Astrocyte of the cerebellum (primary cell): ENCODE measurements around the gene PCDHA12.
"Not testable (repeated sequence)": the region's sequence is repeated elsewhere in the genome, so short reads cannot be mapped to it uniquely, and the experiment has no call there.

Experiments
- DNase-seq: peaks from one replicate; pipeline ENCODE4 v3.0.0-alpha.2; 2011; ENCODE audit warnings: low read depth
- H3K4me3 ChIP-seq: 2 replicates; pipeline ENCODE4 v1.5.1; 2011; ENCODE audit warnings: mild to moderate bottlenecking, low read depth, low read length, moderate library complexity
- in situ Hi-C: cut with HindIII; loops from 2 replicates; pipeline ENCODE4 v1.10.0; 2017; ENCODE audit warnings: low sequenced_read_pairs
- TF ChIP-seq, protein P1 (sequence below): IDR thresholded peaks from 2 replicates; pipeline ENCODE4 v1.5.1; 2012; ENCODE audit warnings: low read length, low read depth, moderate library complexity, mild to moderate bottlenecking; ENCODE audit errors: missing control alignments

PCDHA12 gene

DNA sequence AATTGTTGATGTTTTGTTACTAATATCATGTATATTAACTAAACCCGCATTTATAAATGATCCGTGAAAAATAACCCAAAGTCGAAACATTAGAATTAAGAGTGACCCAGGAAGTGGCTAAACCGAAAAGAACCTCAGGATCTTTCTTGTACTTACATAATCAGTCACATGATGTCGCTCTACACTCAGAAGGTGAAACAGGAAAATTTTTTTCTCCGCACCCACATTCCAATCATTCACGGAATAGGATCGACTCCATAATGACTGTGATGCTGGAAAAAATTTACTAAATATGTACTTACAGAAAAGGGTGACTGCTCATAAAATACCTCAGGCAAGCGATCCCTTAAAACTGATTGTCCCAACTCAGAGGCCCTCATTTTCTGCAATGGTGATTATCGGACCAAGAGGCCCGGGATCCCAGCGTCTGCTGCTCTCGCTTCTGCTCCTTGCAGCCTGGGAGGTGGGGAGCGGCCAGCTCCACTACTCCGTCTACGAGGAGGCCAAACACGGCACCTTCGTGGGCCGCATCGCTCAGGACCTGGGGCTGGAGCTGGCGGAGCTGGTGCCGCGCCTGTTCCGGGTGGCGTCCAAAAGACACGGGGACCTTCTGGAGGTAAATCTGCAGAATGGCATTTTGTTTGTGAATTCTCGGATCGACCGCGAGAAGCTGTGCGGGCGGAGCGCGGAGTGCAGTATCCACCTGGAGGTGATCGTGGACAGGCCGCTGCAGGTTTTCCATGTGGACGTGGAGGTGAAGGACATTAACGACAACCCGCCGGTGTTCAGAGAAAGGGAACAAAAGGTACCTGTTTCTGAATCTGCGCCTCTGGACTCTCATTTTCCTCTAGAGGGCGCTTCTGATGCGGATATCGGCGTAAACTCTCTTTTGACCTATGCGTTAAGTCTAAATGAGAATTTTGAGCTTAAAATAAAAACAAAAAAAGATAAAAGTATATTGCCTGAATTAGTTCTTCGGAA lies at the start of gene PCDHA12:
Gene PCDHA12, plus strand, starts transcription at position 224 of the 981 bp plus-strand sequence. Its CDS starts 165 bp downstream, at position 389.
- DNase-seq, result no peak
- in situ Hi-C loops, result no loop called here
- TF ChIP-seq, protein P1, sequence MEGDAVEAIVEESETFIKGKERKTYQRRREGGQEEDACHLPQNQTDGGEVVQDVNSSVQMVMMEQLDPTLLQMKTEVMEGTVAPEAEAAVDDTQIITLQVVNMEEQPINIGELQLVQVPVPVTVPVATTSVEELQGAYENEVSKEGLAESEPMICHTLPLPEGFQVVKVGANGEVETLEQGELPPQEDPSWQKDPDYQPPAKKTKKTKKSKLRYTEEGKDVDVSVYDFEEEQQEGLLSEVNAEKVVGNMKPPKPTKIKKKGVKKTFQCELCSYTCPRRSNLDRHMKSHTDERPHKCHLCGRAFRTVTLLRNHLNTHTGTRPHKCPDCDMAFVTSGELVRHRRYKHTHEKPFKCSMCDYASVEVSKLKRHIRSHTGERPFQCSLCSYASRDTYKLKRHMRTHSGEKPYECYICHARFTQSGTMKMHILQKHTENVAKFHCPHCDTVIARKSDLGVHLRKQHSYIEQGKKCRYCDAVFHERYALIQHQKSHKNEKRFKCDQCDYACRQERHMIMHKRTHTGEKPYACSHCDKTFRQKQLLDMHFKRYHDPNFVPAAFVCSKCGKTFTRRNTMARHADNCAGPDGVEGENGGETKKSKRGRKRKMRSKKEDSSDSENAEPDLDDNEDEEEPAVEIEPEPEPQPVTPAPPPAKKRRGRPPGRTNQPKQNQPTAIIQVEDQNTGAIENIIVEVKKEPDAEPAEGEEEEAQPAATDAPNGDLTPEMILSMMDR, result no peak
- H3K4me3 ChIP-seq, result no peak within 1 kb of the TSS

- in situ Hi-C loops, result no loop called here
- no peak for DNase-seq
- TF ChIP-seq, protein P1, result no peak
- H3K4me3 ChIP-seq, result no peak within 1 kb of the TSS
Observed at GRCh38 chr5:140827704-140828361, 47.3 kb upstream of the PCDHA12 start, which contains the start of gene PCDHA6. Gene PCDHA6, plus strand, starts transcription at chr5:140827960. Its CDS starts 132 bp downstream, at chr5:140828092.

DNA sequence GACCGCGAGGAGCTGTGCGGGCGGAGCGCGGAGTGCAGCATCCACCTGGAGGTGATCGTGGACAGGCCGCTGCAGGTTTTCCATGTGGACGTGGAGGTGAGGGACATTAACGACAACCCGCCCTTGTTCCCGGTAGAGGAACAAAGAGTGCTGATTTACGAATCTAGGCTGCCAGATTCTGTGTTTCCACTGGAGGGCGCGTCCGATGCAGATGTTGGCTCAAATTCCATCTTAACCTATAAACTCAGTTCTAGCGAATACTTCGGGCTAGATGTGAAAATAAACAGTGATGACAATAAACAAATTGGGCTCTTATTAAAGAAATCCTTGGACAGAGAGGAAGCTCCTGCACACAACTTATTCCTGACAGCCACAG lies 46.8 kb upstream of the PCDHA12 start:
- TF ChIP-seq, protein P1, result no peak
- no peak for DNase-seq
- in situ Hi-C loops, result no loop called here
- no peak overlapping the region for H3K4me3 ChIP-seq

- DNase-seq, H3K4me3 ChIP-seq, in situ Hi-C loops: not testable (repeated sequence)
Observed at GRCh38 chr5:140829511-140830501, 45.3 kb upstream of the PCDHA12 start.

GRCh38 chr5:140833993-140834392 lies 41.1 kb upstream of the PCDHA12 start, which contains the start of gene PCDHA7:
Gene PCDHA7, plus strand, starts transcription at chr5:140834269. Its CDS starts 115 bp downstream, at chr5:140834384.
- H3K4me3 ChIP-seq, result no peak within 1 kb of the TSS
- TF ChIP-seq, protein P1, result no peak
- in situ Hi-C loops, result no loop called here
- DNase-seq, result no peak

GRCh38 chr5:140834439-140835008 lies 40.6 kb upstream of the PCDHA12 start:
- DNase-seq, H3K4me3 ChIP-seq, in situ Hi-C loops: not testable (repeated sequence)
